ENCODE results near the gene VPS4B.

GRCh38 chr18:63366213-63367052 lies 55.8 kb downstream of the VPS4B start:
- TF ChIP-seq POLR2A (IDR thresholded peaks at IDR 0.05) (no peak), CTCF (IDR thresholded peaks at IDR 0.05) (no peak), POLR2AphosphoS5 (IDR thresholded peaks at IDR 0.05) (peak; percentile 52)

Data from prostate gland (tissue), 2 donors.